Measurements from ENCODE around the gene MOCS3. TPM values are rescaled to one million over a fixed set of nuclear protein-coding genes. Genes with fewer than 3 reads are reported as not detected.

Gene MOCS3
- total and polyA plus RNA-seq, 2 donors (not counting 3 experiments of a cell fraction or from before 2014, with no cell fraction given): 3.2 to 3.6 TPM

- no peaks in the 10 kb centered on the region for H3K36me3 ChIP-seq (ENCODE audit: control insufficient read depth in 2 of 2, extremely low read depth in 1 of 2, insufficient read depth in 2 of 2, low read length in 2 of 2)
- no peak for DNase-seq (ENCODE audit: low read depth, low spot score)
- no peaks in the 10 kb centered on the region for H3K9me3 ChIP-seq (replicated peaks; ENCODE audit: control insufficient read depth, insufficient read depth, low read length)
- no peaks in the 10 kb centered on the region for H3K27me3 ChIP-seq (ENCODE audit: control insufficient read depth in 2 of 2, insufficient read depth in 2 of 2, low read length in 2 of 2)
- peaks cover 24% of the 10 kb centered on the region for H3K4me1 ChIP-seq (ENCODE audit: control insufficient read depth, extremely low read depth, insufficient read depth, low read length)
- no peak overlapping the region for H2AFZ ChIP-seq (ENCODE audit: low read depth, low read length)
- H3K27ac ChIP-seq (ENCODE audit: insufficient read depth, low read depth, low read length): peak overlapping the region; percentile 96
- no peak for TF ChIP-seq GATA2 (IDR thresholded peaks at IDR 0.05; ENCODE audit: insufficient read depth, insufficient read length, low read depth, low read length)
- TF ChIP-seq MYC (IDR thresholded peaks at IDR 0.05; ENCODE audit: low read depth, low read length): no peak
- TF ChIP-seq, protein P1, sequence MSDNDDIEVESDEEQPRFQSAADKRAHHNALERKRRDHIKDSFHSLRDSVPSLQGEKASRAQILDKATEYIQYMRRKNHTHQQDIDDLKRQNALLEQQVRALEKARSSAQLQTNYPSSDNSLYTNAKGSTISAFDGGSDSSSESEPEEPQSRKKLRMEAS (IDR thresholded peaks at IDR 0.05; ENCODE audit: insufficient read depth, insufficient read length): no peak
- no peak for TF ChIP-seq POLR2A (IDR thresholded peaks at IDR 0.05; ENCODE audit: low read depth, low read length)
- TF ChIP-seq EZH2 (IDR thresholded peaks at IDR 0.05; ENCODE audit: borderline replicate concordance, low read depth, low read length, severe bottlenecking): no peak
- TF ChIP-seq, protein P2, sequence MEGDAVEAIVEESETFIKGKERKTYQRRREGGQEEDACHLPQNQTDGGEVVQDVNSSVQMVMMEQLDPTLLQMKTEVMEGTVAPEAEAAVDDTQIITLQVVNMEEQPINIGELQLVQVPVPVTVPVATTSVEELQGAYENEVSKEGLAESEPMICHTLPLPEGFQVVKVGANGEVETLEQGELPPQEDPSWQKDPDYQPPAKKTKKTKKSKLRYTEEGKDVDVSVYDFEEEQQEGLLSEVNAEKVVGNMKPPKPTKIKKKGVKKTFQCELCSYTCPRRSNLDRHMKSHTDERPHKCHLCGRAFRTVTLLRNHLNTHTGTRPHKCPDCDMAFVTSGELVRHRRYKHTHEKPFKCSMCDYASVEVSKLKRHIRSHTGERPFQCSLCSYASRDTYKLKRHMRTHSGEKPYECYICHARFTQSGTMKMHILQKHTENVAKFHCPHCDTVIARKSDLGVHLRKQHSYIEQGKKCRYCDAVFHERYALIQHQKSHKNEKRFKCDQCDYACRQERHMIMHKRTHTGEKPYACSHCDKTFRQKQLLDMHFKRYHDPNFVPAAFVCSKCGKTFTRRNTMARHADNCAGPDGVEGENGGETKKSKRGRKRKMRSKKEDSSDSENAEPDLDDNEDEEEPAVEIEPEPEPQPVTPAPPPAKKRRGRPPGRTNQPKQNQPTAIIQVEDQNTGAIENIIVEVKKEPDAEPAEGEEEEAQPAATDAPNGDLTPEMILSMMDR (IDR thresholded peaks at IDR 0.05; ENCODE audit: extremely low read depth in 1 of 2, insufficient read depth in 1 of 2, low read depth in 1 of 2, low read length in 2 of 2): no peak
- no peak for TF ChIP-seq JUN (IDR thresholded peaks at IDR 0.05; ENCODE audit: borderline replicate concordance, insufficient read depth, insufficient read length, low read depth)
- peaks cover 49% of the 10 kb centered on the region for H3K79me2 ChIP-seq (ENCODE audit: control insufficient read depth, insufficient read depth, low read length)
- no peaks in the 10 kb centered on the region for H4K20me1 ChIP-seq (replicated peaks; ENCODE audit: control insufficient read depth, extremely low read depth, insufficient read depth, low read length)
- peak overlapping the region; percentile 96 for H3K9ac ChIP-seq (replicated peaks; ENCODE audit: extremely low read depth, insufficient read depth, low read length)
- POLR2A ChIA-PET: no interaction called here
- peak overlapping the region; percentile 97 for H3K4me2 ChIP-seq (ENCODE audit: insufficient read depth, low read length)
- BruUV-seq (replicated peaks): no TSS peak
- FAIRE-seq: no peak
- CTCF ChIA-PET: no interaction called here
- peak overlapping the region; percentile 12 to 94 (median 55) for H3K4me3 ChIP-seq (replicated peaks in 1 of 3; ENCODE audit: insufficient read depth in 1 of 3, low read depth in 1 of 3, low read length in 3 of 3)
- H3K9me1 ChIP-seq (replicated peaks; ENCODE audit: control insufficient read depth, extremely low read depth, insufficient read depth, low read length): no peaks in the 10 kb centered on the region
- intact Hi-C loops (cut with micrococcal nuclease): no loop called here
- dilution Hi-C loops (cut with MboI; ENCODE audit: extremely low pct_ligation_motif_present, low sequenced_read_pairs): no loop called here
These were observed 1.0 kb downstream of the MOCS3 start for GRCh38 chr20:50959543-50960126.
